Keratinocyte (primary cell): ENCODE results near the gene DNAJC11. TPM values are rescaled to one million over a fixed set of nuclear protein-coding genes. Genes with fewer than 3 reads are reported as not detected.
"Not testable (repeated sequence)": the region's sequence is repeated elsewhere in the genome, so short reads cannot be mapped to it uniquely, and the experiment has no call there.

Experiments
- DNase-seq: peaks from one replicate; pipeline ENCODE4 v3.0.0-alpha.2; 2011; ENCODE audit warnings: low read depth, missing footprints, low spot score
- FAIRE-seq: peaks from 2 replicates; lab custom pipeline; 2011; peaks lifted over from hg19 to GRCh38; lab: Jason Lieb, UNC
- H2AFZ ChIP-seq: 2 replicates; pipeline ENCODE4 v1.6.0; 2012; ENCODE audit warnings: low read length, control low read depth, inconsistent platforms; ENCODE audit not compliant: control insufficient read depth
- H3K27ac ChIP-seq: 2 replicates; pipeline ENCODE4 v1.5.1; 2011; ENCODE audit warnings: low read length; ENCODE audit not compliant: control insufficient read depth, insufficient read depth
- H3K27me3 ChIP-seq: 3 replicates; pipeline ENCODE4 v1.6.0; 2011; ENCODE audit warnings: low read length; ENCODE audit not compliant: control insufficient read depth, insufficient read depth; ENCODE audit errors: extremely low read depth
- H3K36me3 ChIP-seq, 2 experiments: 2 replicates in 1 of 2; 3 replicates in 1 of 2; pipeline ENCODE4 v1.5.1; 2011; ENCODE audit warnings: low read length in 2 of 2, mild to moderate bottlenecking in 1 of 2; ENCODE audit not compliant: control insufficient read depth in 2 of 2, insufficient read depth in 2 of 2; ENCODE audit errors: extremely low read depth in 1 of 2
- H3K4me1 ChIP-seq: 3 replicates; pipeline ENCODE4 v1.5.1; 2011; ENCODE audit warnings: low read length; ENCODE audit not compliant: control insufficient read depth, insufficient read depth; ENCODE audit errors: extremely low read depth
- H3K4me2 ChIP-seq: 3 replicates; pipeline ENCODE4 v1.6.0; 2011; ENCODE audit warnings: low read depth, low read length; ENCODE audit not compliant: control insufficient read depth, insufficient read depth; ENCODE audit errors: extremely low read depth
- H3K4me3 ChIP-seq, 3 experiments: fragments of 200-600 bp in 1 of 3; sonication (generic) in 1 of 3; 2 replicates in 2 of 3; 3 replicates in 1 of 3; pipeline ENCODE4 v1.5.1; 2011 to 2016; ENCODE audit warnings: low read length in 3 of 3, mild to moderate bottlenecking in 3 of 3, control low read depth in 2 of 3, inconsistent platforms in 1 of 3, low read depth in 1 of 3, mixed read lengths in 1 of 3, mixed run types in 1 of 3, moderate library complexity in 1 of 3; ENCODE audit not compliant: control insufficient read depth in 2 of 3, insufficient read depth in 2 of 3; ENCODE audit errors: extremely low read depth in 1 of 3
- H3K79me2 ChIP-seq: 2 replicates; pipeline ENCODE4 v1.6.0; 2012; ENCODE audit warnings: low read length; ENCODE audit not compliant: control insufficient read depth, insufficient read depth
- H3K9ac ChIP-seq: 3 replicates; pipeline ENCODE4 v1.6.0; 2011; ENCODE audit warnings: low read length; ENCODE audit not compliant: control insufficient read depth, insufficient read depth; ENCODE audit errors: extremely low read depth
- H3K9me1 ChIP-seq: 3 replicates; pipeline ENCODE4 v1.6.0; 2011; ENCODE audit warnings: low read length; ENCODE audit not compliant: control insufficient read depth, insufficient read depth; ENCODE audit errors: extremely low read depth
- H3K9me3 ChIP-seq: 2 replicates; pipeline ENCODE4 v1.5.1; 2012; ENCODE audit warnings: low read depth, low read length; ENCODE audit not compliant: control insufficient read depth
- H4K20me1 ChIP-seq: 3 replicates; pipeline ENCODE4 v1.6.0; 2011; ENCODE audit warnings: low read length; ENCODE audit not compliant: control insufficient read depth, insufficient read depth; ENCODE audit errors: extremely low read depth
- EZH2 ChIP-seq: IDR thresholded peaks from one replicate; pipeline ENCODE4 v1.6.1; 2012; ENCODE audit warnings: inconsistent platforms, mild to moderate bottlenecking, low read length, moderate library complexity
- dilution Hi-C: fragments of 300-500 bp; cut with MboI; formaldehyde crosslinking; loops from one replicate; pipeline ENCODE4 v1.7.0; 2020; ENCODE audit warnings: low sequenced_read_pairs; ENCODE audit not compliant: extremely low pct_ligation_motif_present
- polyA plus RNA-seq, 5 experiments: library from polyadenylated mRNA; depleted of rRNA in 3 of 5; stranded (reverse) in 3 of 5; stranded (forward) in 1 of 5; unstranded in 1 of 5; fragments of >200 nt; gene quantifications; 1 replicate in 1 of 5; 2 replicates in 3 of 5; 3 replicates in 1 of 5; pipeline versions ENCODE4 v1.2.1 to v1.2.3, GENCODE V29; 2011 to 2012; ENCODE audit warnings: missing spikeins in 2 of 5, low read depth in 1 of 5, low replicate concordance in 1 of 5
- TF ChIP-seq, protein P1 (sequence below), 3 experiments: IDR thresholded peaks in 1 of 3; conservative IDR thresholded peaks in 1 of 3; optimal IDR thresholded peaks in 1 of 3; 2 replicates in 2 of 3; 3 replicates in 1 of 3; pipeline versions ENCODE3 to v1.5.1; 2011; ENCODE audit warnings: low read length in 3 of 3, mild to moderate bottlenecking in 3 of 3, moderate library complexity in 2 of 3, control low read depth in 1 of 3, inconsistent platforms in 1 of 3; ENCODE audit not compliant: insufficient read depth in 2 of 3; ENCODE audit errors: extremely low read depth in 1 of 3

DNAJC11 gene
- polyA plus RNA-seq, 1 donor (not counting 4 experiments of a cell fraction or from before 2014, with no cell fraction given): 40.8 TPM

- no peak for FAIRE-seq
- Histone ChIP-seq H3K9me1 (peaks cover 6% of the 10 kb centered on the region), H2AFZ (no peak overlapping the region), H3K4me1 (peaks cover 50% of the 10 kb centered on the region), H4K20me1 (peaks cover 47% of the 10 kb centered on the region), H3K9ac (peak overlapping the region; percentile 100), H3K36me3 (peaks cover 27 to 41% of the 10 kb centered on the region in 2 experiments), H3K4me3 (peak overlapping the region; percentile 97 to 100 (median 99)), H3K79me2 (peaks cover 69% of the 10 kb centered on the region), H3K27ac (peak overlapping the region; percentile 100), H3K27me3 (no peaks in the 10 kb centered on the region), H3K9me3 (no peaks in the 10 kb centered on the region), H3K4me2 (peak overlapping the region; percentile 100)
- DNase-seq: no peak
- dilution Hi-C loops: no loop called here
- TF ChIP-seq, protein P1, sequence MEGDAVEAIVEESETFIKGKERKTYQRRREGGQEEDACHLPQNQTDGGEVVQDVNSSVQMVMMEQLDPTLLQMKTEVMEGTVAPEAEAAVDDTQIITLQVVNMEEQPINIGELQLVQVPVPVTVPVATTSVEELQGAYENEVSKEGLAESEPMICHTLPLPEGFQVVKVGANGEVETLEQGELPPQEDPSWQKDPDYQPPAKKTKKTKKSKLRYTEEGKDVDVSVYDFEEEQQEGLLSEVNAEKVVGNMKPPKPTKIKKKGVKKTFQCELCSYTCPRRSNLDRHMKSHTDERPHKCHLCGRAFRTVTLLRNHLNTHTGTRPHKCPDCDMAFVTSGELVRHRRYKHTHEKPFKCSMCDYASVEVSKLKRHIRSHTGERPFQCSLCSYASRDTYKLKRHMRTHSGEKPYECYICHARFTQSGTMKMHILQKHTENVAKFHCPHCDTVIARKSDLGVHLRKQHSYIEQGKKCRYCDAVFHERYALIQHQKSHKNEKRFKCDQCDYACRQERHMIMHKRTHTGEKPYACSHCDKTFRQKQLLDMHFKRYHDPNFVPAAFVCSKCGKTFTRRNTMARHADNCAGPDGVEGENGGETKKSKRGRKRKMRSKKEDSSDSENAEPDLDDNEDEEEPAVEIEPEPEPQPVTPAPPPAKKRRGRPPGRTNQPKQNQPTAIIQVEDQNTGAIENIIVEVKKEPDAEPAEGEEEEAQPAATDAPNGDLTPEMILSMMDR (optimal IDR thresholded peaks at IDR 0.05 in 1 of 3, IDR thresholded peaks at IDR 0.05 in 1 of 3, conservative IDR thresholded peaks at IDR 0.05 in 1 of 3; ENCODE audit: extremely low read depth in 1 of 3, insufficient read depth in 2 of 3, low read length in 3 of 3): no peak
- TF ChIP-seq EZH2: no peak
These were observed 101.1 kb downstream of the DNAJC11 start for GRCh38 chr1:6600410-6601048.

- H4K20me1 ChIP-seq: peaks cover 52% of the 10 kb centered on the region
- peaks cover 33 to 46% of the 10 kb centered on the region in 2 experiments for H3K36me3 ChIP-seq
These were observed 101.6 kb downstream of the DNAJC11 start for GRCh38 chr1:6599991-6600390.

More at GRCh38 chr1:6599991-6600390, 101.6 kb downstream of the DNAJC11 start:
- dilution Hi-C loops, DNase-seq, H3K27me3 ChIP-seq, H3K9me3 ChIP-seq, H2AFZ ChIP-seq, H3K9me1 ChIP-seq, FAIRE-seq: not testable (repeated sequence)
- H3K27ac ChIP-seq: peak overlapping the region; percentile 100
- H3K4me1 ChIP-seq: peaks cover 50% of the 10 kb centered on the region
- peak overlapping the region; percentile 97 to 100 (median 99) for H3K4me3 ChIP-seq
- H3K9ac ChIP-seq: peak overlapping the region; percentile 100
- H3K4me2 ChIP-seq: peak overlapping the region; percentile 100
- peaks cover 75% of the 10 kb centered on the region for H3K79me2 ChIP-seq
